GM23338 (cell line): ENCODE results near the gene APMAP. TPM values are rescaled to one million over a fixed set of nuclear protein-coding genes. Genes with fewer than 3 reads are reported as not detected.

ENCODE experiments used
- ATAC-seq: fragments of 200-7000 bp; cut with Tn5 transposase; 3 replicates; pipeline ENCODE4 v1.9.1; 2020
- DNase-seq: peaks from one replicate; pipeline ENCODE4 v3.0.0-alpha.2; 2015; ENCODE audit warnings: low spot score
- H2AFZ ChIP-seq: fragments of 200-600 bp; sonication (generic); 2 replicates; pipeline ENCODE4 v1.8.0; 2016; ENCODE audit warnings: antibody characterized with exemption, mild to moderate bottlenecking, moderate library complexity
- H3F3A ChIP-seq: fragments of 200-600 bp; sonication (generic); replicated peaks from 2 replicates; pipeline ENCODE4 v1.8.0; 2017; ENCODE audit warnings: antibody characterized with exemption, mixed run types, low read depth
- H3K27ac ChIP-seq: fragments of 200-600 bp; sonication (generic); 2 replicates; pipeline ENCODE4 v1.6.1; 2016; ENCODE audit warnings: low read depth
- H3K27me3 ChIP-seq: fragments of 200-600 bp; sonication (generic); 2 replicates; pipeline ENCODE4 v1.8.0; 2016; ENCODE audit warnings: mild to moderate bottlenecking, mixed run types, moderate library complexity; ENCODE audit not compliant: insufficient read depth
- H3K36me3 ChIP-seq: fragments of 200-600 bp; sonication (generic); 2 replicates; pipeline ENCODE4 v1.8.0; 2016; ENCODE audit warnings: mild to moderate bottlenecking; ENCODE audit not compliant: insufficient read depth
- H3K4me1 ChIP-seq: fragments of 200-600 bp; sonication (generic); 2 replicates; pipeline ENCODE4 v1.8.0; 2016; ENCODE audit warnings: mild to moderate bottlenecking, moderate library complexity; ENCODE audit not compliant: insufficient read depth
- H3K4me2 ChIP-seq: fragments of 200-600 bp; sonication (generic); 2 replicates; pipeline ENCODE4 v1.7.1; 2017; ENCODE audit warnings: mixed run types
- H3K4me3 ChIP-seq: fragments of 200-600 bp; sonication (generic); 2 replicates; pipeline ENCODE4 v1.6.1; 2016; ENCODE audit warnings: mixed run types
- H3K79me2 ChIP-seq: fragments of 200-600 bp; sonication (generic); replicated peaks from 2 replicates; pipeline ENCODE4 v1.8.0; 2017; ENCODE audit warnings: mild to moderate bottlenecking; ENCODE audit not compliant: insufficient read depth
- H3K9me2 ChIP-seq: fragments of 200-600 bp; sonication (generic); 2 replicates; pipeline ENCODE4 v1.8.0; 2017; ENCODE audit not compliant: insufficient read depth
- H4K20me1 ChIP-seq: fragments of 200-600 bp; sonication (generic); replicated peaks from 2 replicates; pipeline ENCODE4 v1.8.0; 2017; ENCODE audit warnings: mild to moderate bottlenecking; ENCODE audit not compliant: insufficient read depth
- H3K27ac Mint-ChIP-seq: 2 replicates; pipeline ENCODE4 v1.8.0; 2020; ENCODE audit warnings: inconsistent platforms, mild to moderate bottlenecking, moderate library complexity, mixed read lengths
- H3K27me3 Mint-ChIP-seq: 3 replicates; pipeline ENCODE4 v1.8.0; 2022; ENCODE audit warnings: low read depth, mild to moderate bottlenecking, moderate library complexity, mixed read lengths, inconsistent platforms; ENCODE audit not compliant: insufficient read depth, poor library complexity
- H3K36me3 Mint-ChIP-seq: 3 replicates; pipeline ENCODE4 v1.8.0; 2021; ENCODE audit warnings: low read depth, mild to moderate bottlenecking, inconsistent platforms, moderate library complexity, mixed read lengths
- H3K4me1 Mint-ChIP-seq: 3 replicates; pipeline ENCODE4 v1.8.0; 2020; ENCODE audit warnings: mild to moderate bottlenecking, inconsistent platforms, mixed read lengths
- H3K4me3 Mint-ChIP-seq: 3 replicates; pipeline ENCODE4 v1.8.0; 2021; ENCODE audit warnings: moderate library complexity, mild to moderate bottlenecking, inconsistent platforms, mixed read lengths
- H3K9me3 Mint-ChIP-seq: 3 replicates; pipeline ENCODE4 v1.8.0; 2020; ENCODE audit warnings: moderate library complexity, mild to moderate bottlenecking, inconsistent platforms, mixed read lengths
- CREB1 ChIP-seq: fragments of 250-450 bp; sonication (Bioruptor Pico); IDR thresholded peaks from 2 replicates; pipeline ENCODE4 v1.5.0; 2020; ENCODE audit warnings: low read depth, mild to moderate bottlenecking, moderate library complexity
- EZH2 ChIP-seq: fragments of 200-600 bp; sonication (generic); IDR thresholded peaks from one replicate; pipeline ENCODE4 v1.8.0; 2017; ENCODE audit warnings: antibody characterized with exemption, mild to moderate bottlenecking, low read depth; ENCODE audit not compliant: unreplicated experiment
- NANOG ChIP-seq: IDR thresholded peaks from 2 replicates; pipeline ENCODE4 v1.6.1; 2016; ENCODE audit warnings: antibody characterized with exemption, borderline replicate concordance
- POLR2AphosphoS5 ChIP-seq: IDR thresholded peaks from 2 replicates; pipeline ENCODE4 v1.6.1; 2016; ENCODE audit warnings: antibody characterized with exemption, low read depth
- STAT1 ChIP-seq: IDR thresholded peaks from one replicate; pipeline ENCODE4 v1.6.1; 2016; ENCODE audit warnings: antibody characterized with exemption; ENCODE audit not compliant: unreplicated experiment
- ZNF114 ChIP-seq: fragments of 250-450 bp; sonication (Bioruptor Pico); IDR thresholded peaks from 2 replicates; pipeline ENCODE4 v1.5.0; 2020; ENCODE audit warnings: mild to moderate bottlenecking, moderate library complexity
- ZNF331 ChIP-seq: fragments of 250-450 bp; sonication (Bioruptor Pico); IDR thresholded peaks from 2 replicates; pipeline ENCODE4 v1.5.0; 2020; ENCODE audit warnings: low read depth, mild to moderate bottlenecking, moderate library complexity
- polyA plus RNA-seq: library from polyadenylated mRNA; unstranded; fragments of >200 nt; fragmentation: Nextera tagmentation; extraction: Ambion mirVana; gene quantifications from 2 replicates; pipeline ENCODE4 v1.2.1, GENCODE V29; 2016
- total RNA-seq: library from RNA; depleted of rRNA; stranded (reverse); fragments of >200 nt; shearing (Covaris generic); gene quantifications from 2 replicates; pipeline ENCODE4 v1.2.3, GENCODE V29; 2014
- TF ChIP-seq, protein P1 (sequence below): IDR thresholded peaks from 2 replicates; pipeline ENCODE4 v1.6.1; 2016; ENCODE audit warnings: antibody characterized with exemption
- TF ChIP-seq, protein P2 (sequence below): fragments of 250-450 bp; sonication (Bioruptor Pico); IDR thresholded peaks from 2 replicates; pipeline ENCODE4 v1.5.0; 2020; ENCODE audit warnings: mild to moderate bottlenecking, moderate library complexity
- TF ChIP-seq, protein P3 (sequence below): IDR thresholded peaks from one replicate; pipeline ENCODE4 v1.6.1; 2018; ENCODE audit warnings: antibody characterized with exemption; ENCODE audit not compliant: unreplicated experiment
- TF ChIP-seq, protein P4 (sequence below), 2 experiments: fragments of 200-600 bp in 1 of 2; sonication (generic) in 1 of 2; conservative IDR thresholded peaks; 2 replicates each; pipeline versions ENCODE4 v1.5.1 to v1.6.1; 2016 to 2017; ENCODE audit warnings: antibody characterized with exemption in 2 of 2, low read depth in 2 of 2, mild to moderate bottlenecking in 2 of 2, moderate library complexity in 1 of 2

APMAP gene
- total and polyA plus RNA-seq, 2 experiments from 2014 or later: 31.7 to 72.3 TPM

DNA sequence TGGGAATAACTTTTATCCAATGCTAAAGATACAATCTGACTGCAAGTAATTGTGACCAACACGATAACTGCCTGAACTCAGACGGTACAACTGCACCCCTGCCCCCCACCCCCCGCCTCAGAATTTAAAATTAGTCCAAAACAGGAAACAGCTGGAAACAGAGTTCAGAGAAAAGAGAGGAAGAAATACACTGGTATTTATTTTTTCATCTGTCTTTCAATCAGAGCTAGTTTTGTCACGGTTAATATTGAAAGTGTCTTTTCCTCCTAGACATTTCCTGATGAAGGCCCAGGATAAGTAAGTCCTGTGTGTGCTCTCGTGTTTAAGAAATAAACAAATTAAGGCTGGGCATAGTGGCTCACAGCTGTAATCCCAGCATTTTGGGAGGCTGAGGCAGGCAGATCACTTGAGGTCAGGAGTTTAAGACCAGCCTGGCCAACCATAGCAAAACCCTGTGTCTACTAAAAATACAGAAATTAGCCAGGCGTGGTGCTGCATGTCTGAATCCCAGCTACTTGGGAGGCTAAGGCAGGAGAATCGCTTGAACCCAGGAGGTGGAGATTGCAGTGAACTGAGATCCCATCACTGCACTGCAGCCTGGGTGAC, 43.9 kb upstream of the APMAP start:
- H3K4me1 Mint-ChIP-seq: peaks cover 20% of the 10 kb centered on the region
- no peak for DNase-seq
- H3K27ac ChIP-seq: no peak overlapping the region

More for the DNA sequence above, 43.9 kb upstream of the APMAP start:
- Mint-ChIP-seq H3K4me3 (no peak overlapping the region), H3K36me3 (no peaks in the 10 kb centered on the region), H3K9me3 (no peaks in the 10 kb centered on the region; the same call in 2 of the 3 replicates), H3K27ac (no peak overlapping the region), H3K27me3 (peaks cover 12% of the 10 kb centered on the region)
- H2AFZ ChIP-seq: no peak overlapping the region
- TF ChIP-seq CREB1 (CRISPR knock-in tag) (no peak), STAT1 (no peak), POLR2AphosphoS5 (no peak), ZNF331 (CRISPR knock-in tag) (no peak), EZH2 (no peak), NANOG (no peak), ZNF114 (no peak)
- TF ChIP-seq, protein P1, sequence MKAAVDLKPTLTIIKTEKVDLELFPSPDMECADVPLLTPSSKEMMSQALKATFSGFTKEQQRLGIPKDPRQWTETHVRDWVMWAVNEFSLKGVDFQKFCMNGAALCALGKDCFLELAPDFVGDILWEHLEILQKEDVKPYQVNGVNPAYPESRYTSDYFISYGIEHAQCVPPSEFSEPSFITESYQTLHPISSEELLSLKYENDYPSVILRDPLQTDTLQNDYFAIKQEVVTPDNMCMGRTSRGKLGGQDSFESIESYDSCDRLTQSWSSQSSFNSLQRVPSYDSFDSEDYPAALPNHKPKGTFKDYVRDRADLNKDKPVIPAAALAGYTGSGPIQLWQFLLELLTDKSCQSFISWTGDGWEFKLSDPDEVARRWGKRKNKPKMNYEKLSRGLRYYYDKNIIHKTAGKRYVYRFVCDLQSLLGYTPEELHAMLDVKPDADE: no peak
- TF ChIP-seq, protein P2, sequence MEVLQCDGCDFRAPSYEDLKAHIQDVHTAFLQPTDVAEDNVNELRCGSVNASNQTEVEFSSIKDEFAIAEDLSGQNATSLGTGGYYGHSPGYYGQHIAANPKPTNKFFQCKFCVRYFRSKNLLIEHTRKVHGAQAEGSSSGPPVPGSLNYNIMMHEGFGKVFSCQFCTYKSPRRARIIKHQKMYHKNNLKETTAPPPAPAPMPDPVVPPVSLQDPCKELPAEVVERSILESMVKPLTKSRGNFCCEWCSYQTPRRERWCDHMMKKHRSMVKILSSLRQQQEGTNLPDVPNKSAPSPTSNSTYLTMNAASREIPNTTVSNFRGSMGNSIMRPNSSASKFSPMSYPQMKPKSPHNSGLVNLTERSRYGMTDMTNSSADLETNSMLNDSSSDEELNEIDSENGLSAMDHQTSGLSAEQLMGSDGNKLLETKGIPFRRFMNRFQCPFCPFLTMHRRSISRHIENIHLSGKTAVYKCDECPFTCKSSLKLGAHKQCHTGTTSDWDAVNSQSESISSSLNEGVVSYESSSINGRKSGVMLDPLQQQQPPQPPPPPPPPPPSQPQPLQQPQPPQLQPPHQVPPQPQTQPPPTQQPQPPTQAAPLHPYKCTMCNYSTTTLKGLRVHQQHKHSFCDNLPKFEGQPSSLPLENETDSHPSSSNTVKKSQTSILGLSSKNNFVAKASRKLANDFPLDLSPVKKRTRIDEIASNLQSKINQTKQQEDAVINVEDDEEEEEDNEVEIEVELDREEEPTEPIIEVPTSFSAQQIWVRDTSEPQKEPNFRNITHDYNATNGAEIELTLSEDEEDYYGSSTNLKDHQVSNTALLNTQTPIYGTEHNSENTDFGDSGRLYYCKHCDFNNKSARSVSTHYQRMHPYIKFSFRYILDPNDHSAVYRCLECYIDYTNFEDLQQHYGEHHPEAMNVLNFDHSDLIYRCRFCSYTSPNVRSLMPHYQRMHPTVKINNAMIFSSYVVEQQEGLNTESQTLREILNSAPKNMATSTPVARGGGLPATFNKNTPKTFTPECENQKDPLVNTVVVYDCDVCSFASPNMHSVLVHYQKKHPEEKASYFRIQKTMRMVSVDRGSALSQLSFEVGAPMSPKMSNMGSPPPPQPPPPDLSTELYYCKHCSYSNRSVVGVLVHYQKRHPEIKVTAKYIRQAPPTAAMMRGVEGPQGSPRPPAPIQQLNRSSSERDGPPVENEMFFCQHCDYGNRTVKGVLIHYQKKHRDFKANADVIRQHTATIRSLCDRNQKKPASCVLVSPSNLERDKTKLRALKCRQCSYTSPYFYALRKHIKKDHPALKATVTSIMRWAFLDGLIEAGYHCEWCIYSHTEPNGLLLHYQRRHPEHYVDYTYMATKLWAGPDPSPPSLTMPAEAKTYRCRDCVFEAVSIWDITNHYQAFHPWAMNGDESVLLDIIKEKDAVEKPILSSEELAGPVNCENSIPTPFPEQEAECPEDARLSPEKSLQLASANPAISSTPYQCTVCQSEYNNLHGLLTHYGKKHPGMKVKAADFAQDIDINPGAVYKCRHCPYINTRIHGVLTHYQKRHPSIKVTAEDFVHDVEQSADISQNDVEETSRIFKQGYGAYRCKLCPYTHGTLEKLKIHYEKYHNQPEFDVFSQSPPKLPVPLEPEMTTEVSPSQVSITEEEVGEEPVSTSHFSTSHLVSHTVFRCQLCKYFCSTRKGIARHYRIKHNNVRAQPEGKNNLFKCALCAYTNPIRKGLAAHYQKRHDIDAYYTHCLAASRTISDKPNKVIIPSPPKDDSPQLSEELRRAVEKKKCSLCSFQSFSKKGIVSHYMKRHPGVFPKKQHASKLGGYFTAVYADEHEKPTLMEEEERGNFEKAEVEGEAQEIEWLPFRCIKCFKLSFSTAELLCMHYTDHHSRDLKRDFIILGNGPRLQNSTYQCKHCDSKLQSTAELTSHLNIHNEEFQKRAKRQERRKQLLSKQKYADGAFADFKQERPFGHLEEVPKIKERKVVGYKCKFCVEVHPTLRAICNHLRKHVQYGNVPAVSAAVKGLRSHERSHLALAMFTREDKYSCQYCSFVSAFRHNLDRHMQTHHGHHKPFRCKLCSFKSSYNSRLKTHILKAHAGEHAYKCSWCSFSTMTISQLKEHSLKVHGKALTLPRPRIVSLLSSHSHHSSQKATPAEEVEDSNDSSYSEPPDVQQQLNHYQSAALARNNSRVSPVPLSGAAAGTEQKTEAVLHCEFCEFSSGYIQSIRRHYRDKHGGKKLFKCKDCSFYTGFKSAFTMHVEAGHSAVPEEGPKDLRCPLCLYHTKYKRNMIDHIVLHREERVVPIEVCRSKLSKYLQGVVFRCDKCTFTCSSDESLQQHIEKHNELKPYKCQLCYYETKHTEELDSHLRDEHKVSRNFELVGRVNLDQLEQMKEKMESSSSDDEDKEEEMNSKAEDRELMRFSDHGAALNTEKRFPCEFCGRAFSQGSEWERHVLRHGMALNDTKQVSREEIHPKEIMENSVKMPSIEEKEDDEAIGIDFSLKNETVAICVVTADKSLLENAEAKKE (CRISPR knock-in tag): no peak
- TF ChIP-seq, protein P3, sequence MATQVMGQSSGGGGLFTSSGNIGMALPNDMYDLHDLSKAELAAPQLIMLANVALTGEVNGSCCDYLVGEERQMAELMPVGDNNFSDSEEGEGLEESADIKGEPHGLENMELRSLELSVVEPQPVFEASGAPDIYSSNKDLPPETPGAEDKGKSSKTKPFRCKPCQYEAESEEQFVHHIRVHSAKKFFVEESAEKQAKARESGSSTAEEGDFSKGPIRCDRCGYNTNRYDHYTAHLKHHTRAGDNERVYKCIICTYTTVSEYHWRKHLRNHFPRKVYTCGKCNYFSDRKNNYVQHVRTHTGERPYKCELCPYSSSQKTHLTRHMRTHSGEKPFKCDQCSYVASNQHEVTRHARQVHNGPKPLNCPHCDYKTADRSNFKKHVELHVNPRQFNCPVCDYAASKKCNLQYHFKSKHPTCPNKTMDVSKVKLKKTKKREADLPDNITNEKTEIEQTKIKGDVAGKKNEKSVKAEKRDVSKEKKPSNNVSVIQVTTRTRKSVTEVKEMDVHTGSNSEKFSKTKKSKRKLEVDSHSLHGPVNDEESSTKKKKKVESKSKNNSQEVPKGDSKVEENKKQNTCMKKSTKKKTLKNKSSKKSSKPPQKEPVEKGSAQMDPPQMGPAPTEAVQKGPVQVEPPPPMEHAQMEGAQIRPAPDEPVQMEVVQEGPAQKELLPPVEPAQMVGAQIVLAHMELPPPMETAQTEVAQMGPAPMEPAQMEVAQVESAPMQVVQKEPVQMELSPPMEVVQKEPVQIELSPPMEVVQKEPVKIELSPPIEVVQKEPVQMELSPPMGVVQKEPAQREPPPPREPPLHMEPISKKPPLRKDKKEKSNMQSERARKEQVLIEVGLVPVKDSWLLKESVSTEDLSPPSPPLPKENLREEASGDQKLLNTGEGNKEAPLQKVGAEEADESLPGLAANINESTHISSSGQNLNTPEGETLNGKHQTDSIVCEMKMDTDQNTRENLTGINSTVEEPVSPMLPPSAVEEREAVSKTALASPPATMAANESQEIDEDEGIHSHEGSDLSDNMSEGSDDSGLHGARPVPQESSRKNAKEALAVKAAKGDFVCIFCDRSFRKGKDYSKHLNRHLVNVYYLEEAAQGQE: no peak
- TF ChIP-seq, protein P4, sequence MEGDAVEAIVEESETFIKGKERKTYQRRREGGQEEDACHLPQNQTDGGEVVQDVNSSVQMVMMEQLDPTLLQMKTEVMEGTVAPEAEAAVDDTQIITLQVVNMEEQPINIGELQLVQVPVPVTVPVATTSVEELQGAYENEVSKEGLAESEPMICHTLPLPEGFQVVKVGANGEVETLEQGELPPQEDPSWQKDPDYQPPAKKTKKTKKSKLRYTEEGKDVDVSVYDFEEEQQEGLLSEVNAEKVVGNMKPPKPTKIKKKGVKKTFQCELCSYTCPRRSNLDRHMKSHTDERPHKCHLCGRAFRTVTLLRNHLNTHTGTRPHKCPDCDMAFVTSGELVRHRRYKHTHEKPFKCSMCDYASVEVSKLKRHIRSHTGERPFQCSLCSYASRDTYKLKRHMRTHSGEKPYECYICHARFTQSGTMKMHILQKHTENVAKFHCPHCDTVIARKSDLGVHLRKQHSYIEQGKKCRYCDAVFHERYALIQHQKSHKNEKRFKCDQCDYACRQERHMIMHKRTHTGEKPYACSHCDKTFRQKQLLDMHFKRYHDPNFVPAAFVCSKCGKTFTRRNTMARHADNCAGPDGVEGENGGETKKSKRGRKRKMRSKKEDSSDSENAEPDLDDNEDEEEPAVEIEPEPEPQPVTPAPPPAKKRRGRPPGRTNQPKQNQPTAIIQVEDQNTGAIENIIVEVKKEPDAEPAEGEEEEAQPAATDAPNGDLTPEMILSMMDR (conservative IDR thresholded peaks at IDR 0.05; ENCODE audit: low read depth in 2 of 2): no peak
- H3K4me2 ChIP-seq: no peak overlapping the region
- H3K36me3 ChIP-seq: no peaks in the 10 kb centered on the region
- H3K4me3 ChIP-seq: no peak overlapping the region
- H3K79me2 ChIP-seq: no peaks in the 10 kb centered on the region
- no peaks in the 10 kb centered on the region for H4K20me1 ChIP-seq
- H3K27me3 ChIP-seq: no peaks in the 10 kb centered on the region
- ATAC-seq: no peak
- no peaks in the 10 kb centered on the region; the same call in 1 of the 2 replicates for H3K9me2 ChIP-seq
- H3F3A ChIP-seq: no peaks in the 10 kb centered on the region
- H3K4me1 ChIP-seq: no peaks in the 10 kb centered on the region; the same call in 1 of the 2 replicates
